ENCODE measurements around the gene AKNA.

- TF ChIP-seq CTCF (IDR thresholded peaks at IDR 0.05): no peak
- no peak for TF ChIP-seq POLR2A (IDR thresholded peaks at IDR 0.05; ENCODE audit: low read depth)
Measured at GRCh38 chr9:114341991-114342390, 45.8 kb downstream of the AKNA start.
